Mononuclear cell (primary cell): ENCODE measurements around the gene WDR90. TPM values are rescaled to one million over a fixed set of nuclear protein-coding genes. Genes with fewer than 3 reads are reported as not detected.
"Not testable (repeated sequence)": the region's sequence is repeated elsewhere in the genome, so short reads cannot be mapped to it uniquely, and the experiment has no call there.

Experiments
- H3K27me3 ChIP-seq: 2 replicates; pipeline ENCODE4 v1.6.0; 2011; ENCODE audit warnings: low read length, control low read depth; ENCODE audit not compliant: insufficient read depth
- H3K4me1 ChIP-seq: 2 replicates; pipeline ENCODE4 v1.5.1; 2011; ENCODE audit warnings: mild to moderate bottlenecking, low read length, control low read depth; ENCODE audit not compliant: insufficient read depth
- H3K4me3 ChIP-seq: 2 replicates; pipeline ENCODE4 v1.5.1; 2011; ENCODE audit warnings: mild to moderate bottlenecking, low read length, moderate library complexity
- H3K9me3 ChIP-seq: 2 replicates; pipeline ENCODE4 v1.5.1; 2011; ENCODE audit warnings: low read depth, mild to moderate bottlenecking, control low read depth, low read length
- total RNA-seq: library from RNA; depleted of rRNA; stranded (reverse); fragments of >200 nt; gene quantifications from one replicate; pipeline ENCODE4 v1.2.3, GENCODE V29; 2012

The WDR90 gene
- total RNA-seq, 1 donor = 4.6 TPM

DNA sequence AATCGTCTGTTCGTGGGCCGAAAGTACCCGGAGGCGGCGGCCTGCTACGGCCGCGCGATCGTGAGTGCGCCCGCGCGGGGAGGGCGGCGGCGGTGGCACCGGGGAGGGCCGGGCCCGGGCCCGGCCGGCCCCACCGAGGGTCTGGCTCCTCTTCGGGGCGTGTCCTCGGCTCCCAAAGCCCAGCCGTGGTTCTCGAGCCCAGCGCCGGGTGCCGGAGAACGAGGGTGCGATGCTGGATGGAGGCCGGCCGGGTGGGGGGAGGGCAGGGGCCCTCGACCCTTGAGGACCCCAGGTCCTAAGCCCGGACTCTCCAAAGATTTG, 31.4 kb downstream of the WDR90 start:
- Histone ChIP-seq H3K4me1 (peaks cover 52% of the 10 kb centered on the region), H3K4me3 (peak overlapping the region; percentile 72), H3K9me3 (no peaks in the 10 kb centered on the region), H3K27me3 (no peaks in the 10 kb centered on the region)

GRCh38 chr16:680967-681745, 32.0 kb downstream of the WDR90 start:
- H3K4me1 ChIP-seq = peaks cover 52% of the 10 kb centered on the region
- H3K9me3 ChIP-seq = no peaks in the 10 kb centered on the region
- H3K4me3 ChIP-seq = peak overlapping the region; percentile 72
- no peaks in the 10 kb centered on the region for H3K27me3 ChIP-seq

GRCh38 chr16:681746-682427, 32.7 kb downstream of the WDR90 start:
- no peaks in the 10 kb centered on the region for H3K27me3 ChIP-seq
- no peaks in the 10 kb centered on the region for H3K9me3 ChIP-seq
- H3K4me1 ChIP-seq = peaks cover 52% of the 10 kb centered on the region
- H3K4me3 ChIP-seq = no peak overlapping the region

DNA sequence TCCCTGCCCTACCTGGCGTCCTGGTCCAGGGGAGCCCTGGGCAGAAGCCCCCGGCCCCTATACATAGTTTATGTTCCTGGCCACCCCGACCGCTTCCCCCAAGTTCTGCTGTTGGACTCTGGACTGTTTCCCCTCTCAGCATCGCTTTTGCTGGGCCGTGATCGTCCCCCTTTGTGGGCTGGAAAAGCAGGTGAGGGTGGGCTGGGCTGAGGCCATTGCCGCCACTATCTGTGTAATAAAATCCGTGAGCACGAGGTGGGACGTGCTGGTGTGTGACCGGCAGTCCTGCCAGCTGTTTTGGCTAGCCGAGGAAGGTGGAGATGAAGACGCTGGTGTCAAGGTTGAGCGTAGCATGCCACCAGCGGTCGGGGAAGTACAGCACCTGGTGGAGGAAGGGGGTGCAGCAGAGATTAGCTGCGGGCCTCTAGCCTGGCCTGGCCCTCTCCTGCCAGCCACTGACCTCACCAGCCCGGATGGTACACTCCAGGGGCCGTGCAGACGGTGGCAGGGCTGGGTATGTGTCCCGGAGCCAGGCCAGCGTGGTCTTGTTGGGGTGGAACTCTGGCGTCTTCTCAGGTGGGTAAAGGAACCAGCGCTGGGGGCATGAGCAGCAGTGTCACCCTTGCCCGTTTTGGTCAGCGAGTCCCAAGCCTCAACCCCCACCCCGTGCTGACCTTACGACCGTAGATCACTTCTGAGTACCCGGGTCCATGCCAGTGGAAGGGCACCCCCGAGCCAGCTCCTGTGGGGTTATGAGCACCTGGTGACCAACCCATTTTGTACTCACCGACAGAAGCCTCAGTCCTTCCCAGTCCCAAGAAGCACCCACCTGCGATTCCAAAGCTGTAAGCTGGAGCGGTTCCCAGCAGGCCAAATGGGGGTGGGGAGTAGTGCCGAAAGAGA, 33.6 kb downstream of the WDR90 start:
- no peaks in the 10 kb centered on the region for H3K27me3 ChIP-seq
- peaks cover 52% of the 10 kb centered on the region for H3K4me1 ChIP-seq
- no peaks in the 10 kb centered on the region for H3K9me3 ChIP-seq
- no peak overlapping the region for H3K4me3 ChIP-seq

GRCh38 chr16:683396-684070, 34.4 kb downstream of the WDR90 start:
- Histone ChIP-seq H3K4me1 (peaks cover 52% of the 10 kb centered on the region), H3K9me3 (no peaks in the 10 kb centered on the region), H3K27me3 (no peaks in the 10 kb centered on the region), H3K4me3 (peak overlapping the region; percentile 44)

DNA sequence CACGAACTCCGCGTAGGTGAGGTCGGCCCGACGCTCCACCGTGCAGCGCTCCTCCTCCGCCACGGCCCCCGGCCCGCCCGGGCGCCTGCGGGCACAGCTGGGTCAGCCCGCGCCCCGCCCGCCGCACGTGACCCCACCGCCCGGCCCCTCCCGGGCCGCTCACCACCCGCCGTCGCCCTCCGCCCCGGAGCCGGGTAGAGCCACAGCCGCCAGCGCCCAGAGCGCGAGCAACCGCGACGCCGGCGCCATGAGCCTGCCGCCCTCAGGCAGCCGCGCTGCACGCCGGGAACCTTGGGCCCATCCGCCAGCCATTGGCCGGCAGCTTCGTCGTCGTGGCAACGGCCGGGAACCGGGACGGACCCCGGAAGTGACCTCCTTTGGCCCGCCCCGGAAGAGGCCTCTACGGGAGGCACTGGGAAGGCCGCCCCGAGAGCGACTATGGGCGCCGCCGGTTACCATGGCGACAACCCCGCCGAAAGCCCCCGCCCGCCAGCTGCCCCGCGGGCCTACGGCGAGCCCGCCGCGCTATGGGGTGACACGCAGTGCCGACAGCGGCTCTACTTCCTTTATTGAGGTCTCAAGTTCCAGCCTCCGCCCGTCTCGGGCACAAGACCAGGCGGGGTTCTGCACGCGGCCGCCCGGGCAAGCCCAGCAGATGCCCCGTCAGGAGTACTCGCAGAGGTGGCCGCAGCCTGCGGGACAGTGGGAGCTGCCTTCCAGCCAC, 35.1 kb downstream of the WDR90 start, which contains the start of gene JMJD8:
Gene JMJD8, minus strand, starts transcription at position 264 of the 724 bp plus-strand sequence. Its CDS starts 15 bp downstream, at position 249.
- Histone ChIP-seq H3K4me1 (peaks cover 54% of the 10 kb centered on the region), H3K9me3 (no peaks in the 10 kb centered on the region), H3K4me3 (peak within 1 kb of the TSS; percentile 44), H3K27me3 (no peaks in the 10 kb centered on the region)

- Histone ChIP-seq H3K9me3 (no peaks in the 10 kb centered on the region), H3K4me3 (no peak overlapping the region), H3K27me3 (no peaks in the 10 kb centered on the region), H3K4me1 (peaks cover 57% of the 10 kb centered on the region)
Observed at GRCh38 chr16:684961-685696, 36.0 kb downstream of the WDR90 start.

- Histone ChIP-seq H3K27me3 (no peaks in the 10 kb centered on the region), H3K4me1 (peaks cover 57% of the 10 kb centered on the region), H3K4me3 (no peak overlapping the region), H3K9me3 (no peaks in the 10 kb centered on the region)
Observed at GRCh38 chr16:685967-686366, 36.8 kb downstream of the WDR90 start.

- no peaks in the 10 kb centered on the region for H3K9me3 ChIP-seq
- H3K4me3 ChIP-seq = no peak overlapping the region
- H3K27me3 ChIP-seq = no peaks in the 10 kb centered on the region
- H3K4me1 ChIP-seq = peaks cover 50% of the 10 kb centered on the region
Observed at GRCh38 chr16:686459-687260, 37.5 kb downstream of the WDR90 start.

GRCh38 chr16:687499-687898, 38.3 kb downstream of the WDR90 start:
- H3K27me3 ChIP-seq = peaks cover 6% of the 10 kb centered on the region
- H3K4me3 ChIP-seq = no peak overlapping the region
- peaks cover 43% of the 10 kb centered on the region for H3K4me1 ChIP-seq
- H3K9me3 ChIP-seq = no peaks in the 10 kb centered on the region

DNA sequence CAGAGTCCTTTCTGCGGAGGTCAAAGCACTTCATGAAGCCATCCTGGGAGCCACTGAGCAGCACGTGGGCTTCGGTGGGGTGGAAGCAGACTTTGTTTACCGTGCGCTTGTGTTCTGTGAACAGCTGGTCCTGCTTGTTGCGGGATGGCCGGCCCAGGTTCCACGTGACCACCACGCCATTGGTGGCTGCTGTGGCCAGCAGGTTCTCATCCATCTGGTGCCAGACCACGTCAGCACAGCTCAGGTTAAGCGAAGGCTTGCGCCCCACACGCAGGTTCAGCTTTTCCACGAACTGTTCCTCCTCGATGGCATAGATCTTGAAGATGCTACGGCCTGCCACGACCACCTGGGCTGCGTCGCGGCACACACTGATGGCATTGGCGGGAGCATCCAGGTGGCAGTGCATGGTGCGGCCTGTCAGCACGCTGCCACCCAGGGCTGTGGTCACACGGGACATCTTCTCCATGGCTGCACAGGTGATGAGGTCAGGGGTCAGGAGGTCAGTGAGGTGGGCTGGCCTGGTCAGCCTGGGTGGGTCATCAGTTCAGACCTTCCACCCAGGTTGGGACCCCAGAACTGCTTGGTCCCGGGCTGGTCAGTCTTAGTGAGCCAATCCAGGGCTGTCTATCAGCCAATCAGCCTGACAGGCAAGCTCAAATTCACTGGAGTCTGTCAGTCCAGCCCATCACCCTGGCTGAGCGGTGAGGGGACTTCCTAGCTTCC, 40.2 kb downstream of the WDR90 start:
- peaks cover 31% of the 10 kb centered on the region for H3K4me1 ChIP-seq
- peak overlapping the region; percentile 63 for H3K4me3 ChIP-seq

GRCh38 chr16:691242-691641, 42.1 kb downstream of the WDR90 start:
- peaks cover 35% of the 10 kb centered on the region for H3K4me1 ChIP-seq
- H3K4me3 ChIP-seq, H3K9me3 ChIP-seq: not testable (repeated sequence)
- H3K27me3 ChIP-seq = peaks cover 24% of the 10 kb centered on the region

More for the DNA sequence above, 40.2 kb downstream of the WDR90 start:
- H3K27me3 ChIP-seq = peaks cover 14% of the 10 kb centered on the region
- no peaks in the 10 kb centered on the region for H3K9me3 ChIP-seq
